HL-60 (cell line): Measurements from ENCODE around the gene EFNA4.

Experiments
- DNase-seq, 2 experiments: peaks; one replicate each; pipeline ENCODE4 v3.0.0-alpha.2; 2010 to 2020; ENCODE audit warnings: low read depth in 1 of 2, low spot score in 1 of 2
- H3K27ac ChIP-seq: fragments of 250-450 bp; sonication (Bioruptor Pico); replicated peaks from 2 replicates; pipeline ENCODE4 v1.5.1; 2020; ENCODE audit warnings: mild to moderate bottlenecking, moderate library complexity
- H3K27me3 ChIP-seq: fragments of 250-450 bp; sonication (Bioruptor Pico); 2 replicates; pipeline ENCODE4 v1.5.1; 2021; ENCODE audit warnings: mild to moderate bottlenecking, moderate library complexity; ENCODE audit not compliant: insufficient read depth, poor library complexity, severe bottlenecking
- H3K4me3 ChIP-seq: replicated peaks from 2 replicates; pipeline ENCODE4 v1.5.1; 2011; ENCODE audit warnings: mild to moderate bottlenecking, control low read depth, low read length; ENCODE audit not compliant: insufficient read depth
- GABPA ChIP-seq: IDR thresholded peaks from 2 replicates; pipeline ENCODE4 v1.6.1; 2012; ENCODE audit warnings: low read depth
- POLR2AphosphoS5 ChIP-seq: IDR thresholded peaks from 2 replicates; pipeline ENCODE4 v1.6.1; 2012; ENCODE audit warnings: low read depth
- SPI1 ChIP-seq: IDR thresholded peaks from 2 replicates; pipeline ENCODE4 v1.6.1; 2012; ENCODE audit warnings: low read depth, mild to moderate bottlenecking, borderline replicate concordance
- TF ChIP-seq, protein P1 (sequence below): IDR thresholded peaks from 2 replicates; pipeline ENCODE4 v1.6.1; 2012; ENCODE audit warnings: low read depth; ENCODE audit not compliant: insufficient replicate concordance
- TF ChIP-seq, protein P2 (sequence below): IDR thresholded peaks from one replicate; pipeline ENCODE4 v1.5.1; 2011; ENCODE audit warnings: low read length, control low read depth, inconsistent platforms; ENCODE audit not compliant: insufficient read depth

Gene EFNA4

DNA sequence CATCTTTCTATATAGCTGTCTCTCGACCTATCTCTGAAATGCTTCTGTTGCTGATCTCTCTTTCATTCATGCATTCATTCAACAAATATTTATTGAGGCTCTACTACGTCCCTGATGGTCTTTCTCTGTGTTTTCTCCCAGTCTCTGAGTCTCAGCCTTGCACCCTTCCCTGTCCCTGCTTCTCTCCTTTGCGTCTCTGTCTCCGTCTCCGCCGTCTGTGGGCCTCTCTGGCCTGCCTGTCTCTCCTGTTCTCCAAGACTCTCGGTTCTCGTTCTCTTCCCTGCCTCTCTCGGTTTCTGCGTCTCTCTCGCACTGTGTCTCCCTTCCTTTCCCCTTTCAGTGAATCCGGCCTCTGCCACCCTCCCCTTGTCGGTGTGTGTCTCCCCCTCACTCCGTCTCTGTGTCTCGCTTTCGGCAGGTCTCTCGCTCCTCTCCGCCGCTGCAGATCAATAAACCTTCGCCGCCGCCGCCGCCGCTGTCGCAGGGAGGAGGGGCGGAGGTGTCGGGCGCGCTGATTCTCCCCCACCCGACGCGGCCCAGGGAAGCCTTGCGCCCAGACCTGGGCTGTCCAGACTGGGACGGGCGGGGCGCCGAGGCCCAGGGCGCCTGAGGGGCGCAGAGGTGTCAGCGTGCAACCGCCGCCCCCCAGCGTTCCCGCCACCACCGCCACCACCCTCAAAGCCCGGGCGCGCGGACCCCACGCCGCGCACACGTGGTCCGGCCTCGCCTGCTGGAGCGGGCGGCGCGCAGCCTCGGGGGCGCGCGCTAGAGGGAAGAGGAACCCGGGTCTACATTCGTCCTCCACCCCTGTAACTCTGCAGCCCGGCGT is 18.1 kb downstream of the EFNA4 start:
- H3K27me3 ChIP-seq = peaks cover 47% of the 10 kb centered on the region
- DNase-seq = no peak
- TF ChIP-seq POLR2AphosphoS5 = no peak
- TF ChIP-seq, protein P1, sequence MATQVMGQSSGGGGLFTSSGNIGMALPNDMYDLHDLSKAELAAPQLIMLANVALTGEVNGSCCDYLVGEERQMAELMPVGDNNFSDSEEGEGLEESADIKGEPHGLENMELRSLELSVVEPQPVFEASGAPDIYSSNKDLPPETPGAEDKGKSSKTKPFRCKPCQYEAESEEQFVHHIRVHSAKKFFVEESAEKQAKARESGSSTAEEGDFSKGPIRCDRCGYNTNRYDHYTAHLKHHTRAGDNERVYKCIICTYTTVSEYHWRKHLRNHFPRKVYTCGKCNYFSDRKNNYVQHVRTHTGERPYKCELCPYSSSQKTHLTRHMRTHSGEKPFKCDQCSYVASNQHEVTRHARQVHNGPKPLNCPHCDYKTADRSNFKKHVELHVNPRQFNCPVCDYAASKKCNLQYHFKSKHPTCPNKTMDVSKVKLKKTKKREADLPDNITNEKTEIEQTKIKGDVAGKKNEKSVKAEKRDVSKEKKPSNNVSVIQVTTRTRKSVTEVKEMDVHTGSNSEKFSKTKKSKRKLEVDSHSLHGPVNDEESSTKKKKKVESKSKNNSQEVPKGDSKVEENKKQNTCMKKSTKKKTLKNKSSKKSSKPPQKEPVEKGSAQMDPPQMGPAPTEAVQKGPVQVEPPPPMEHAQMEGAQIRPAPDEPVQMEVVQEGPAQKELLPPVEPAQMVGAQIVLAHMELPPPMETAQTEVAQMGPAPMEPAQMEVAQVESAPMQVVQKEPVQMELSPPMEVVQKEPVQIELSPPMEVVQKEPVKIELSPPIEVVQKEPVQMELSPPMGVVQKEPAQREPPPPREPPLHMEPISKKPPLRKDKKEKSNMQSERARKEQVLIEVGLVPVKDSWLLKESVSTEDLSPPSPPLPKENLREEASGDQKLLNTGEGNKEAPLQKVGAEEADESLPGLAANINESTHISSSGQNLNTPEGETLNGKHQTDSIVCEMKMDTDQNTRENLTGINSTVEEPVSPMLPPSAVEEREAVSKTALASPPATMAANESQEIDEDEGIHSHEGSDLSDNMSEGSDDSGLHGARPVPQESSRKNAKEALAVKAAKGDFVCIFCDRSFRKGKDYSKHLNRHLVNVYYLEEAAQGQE = no peak
- no peak for TF ChIP-seq GABPA
- no peak for TF ChIP-seq SPI1
- TF ChIP-seq, protein P2, sequence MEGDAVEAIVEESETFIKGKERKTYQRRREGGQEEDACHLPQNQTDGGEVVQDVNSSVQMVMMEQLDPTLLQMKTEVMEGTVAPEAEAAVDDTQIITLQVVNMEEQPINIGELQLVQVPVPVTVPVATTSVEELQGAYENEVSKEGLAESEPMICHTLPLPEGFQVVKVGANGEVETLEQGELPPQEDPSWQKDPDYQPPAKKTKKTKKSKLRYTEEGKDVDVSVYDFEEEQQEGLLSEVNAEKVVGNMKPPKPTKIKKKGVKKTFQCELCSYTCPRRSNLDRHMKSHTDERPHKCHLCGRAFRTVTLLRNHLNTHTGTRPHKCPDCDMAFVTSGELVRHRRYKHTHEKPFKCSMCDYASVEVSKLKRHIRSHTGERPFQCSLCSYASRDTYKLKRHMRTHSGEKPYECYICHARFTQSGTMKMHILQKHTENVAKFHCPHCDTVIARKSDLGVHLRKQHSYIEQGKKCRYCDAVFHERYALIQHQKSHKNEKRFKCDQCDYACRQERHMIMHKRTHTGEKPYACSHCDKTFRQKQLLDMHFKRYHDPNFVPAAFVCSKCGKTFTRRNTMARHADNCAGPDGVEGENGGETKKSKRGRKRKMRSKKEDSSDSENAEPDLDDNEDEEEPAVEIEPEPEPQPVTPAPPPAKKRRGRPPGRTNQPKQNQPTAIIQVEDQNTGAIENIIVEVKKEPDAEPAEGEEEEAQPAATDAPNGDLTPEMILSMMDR = no peak
- no peak overlapping the region; the same call in 1 of the 2 replicates for H3K4me3 ChIP-seq
- no peak overlapping the region for H3K27ac ChIP-seq

DNA sequence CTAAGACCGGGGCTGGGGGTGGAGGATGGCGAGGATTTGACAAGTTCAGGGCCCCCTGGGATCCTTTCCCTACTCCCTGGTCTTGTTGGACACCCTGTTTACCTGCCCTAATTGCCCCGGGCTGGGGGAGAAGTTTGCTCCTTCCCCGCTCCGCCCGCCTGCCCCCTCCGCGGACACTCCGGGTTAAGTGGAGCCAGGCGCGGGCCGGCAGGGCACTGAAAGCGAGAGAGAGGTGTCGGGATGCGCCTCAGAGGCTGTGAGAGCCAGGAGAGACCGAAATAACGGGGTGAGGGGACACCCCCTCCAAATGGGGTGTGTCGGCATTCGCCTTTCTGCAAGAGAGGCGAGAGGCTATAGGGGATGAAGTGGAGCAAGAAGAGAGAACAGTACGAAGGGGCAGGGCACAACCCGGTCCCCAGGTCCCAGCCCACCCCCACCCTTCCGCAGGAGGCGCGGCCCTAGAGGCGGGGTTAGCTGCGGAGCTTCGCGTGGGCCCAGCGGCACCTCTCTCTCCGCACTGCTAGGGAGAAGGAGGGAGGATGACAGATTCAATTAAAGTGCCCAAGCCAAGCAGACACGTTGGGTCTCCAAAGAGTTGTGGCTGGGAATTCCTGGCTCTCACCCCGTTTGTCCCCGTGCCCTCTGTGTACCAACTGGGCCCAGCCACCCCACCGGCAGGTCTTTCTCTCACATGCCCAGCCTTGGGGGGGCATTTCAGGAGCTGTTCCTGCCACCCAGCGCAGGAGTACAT is 18.9 kb downstream of the EFNA4 start:
- H3K27me3 ChIP-seq = peaks cover 47% of the 10 kb centered on the region

DNA sequence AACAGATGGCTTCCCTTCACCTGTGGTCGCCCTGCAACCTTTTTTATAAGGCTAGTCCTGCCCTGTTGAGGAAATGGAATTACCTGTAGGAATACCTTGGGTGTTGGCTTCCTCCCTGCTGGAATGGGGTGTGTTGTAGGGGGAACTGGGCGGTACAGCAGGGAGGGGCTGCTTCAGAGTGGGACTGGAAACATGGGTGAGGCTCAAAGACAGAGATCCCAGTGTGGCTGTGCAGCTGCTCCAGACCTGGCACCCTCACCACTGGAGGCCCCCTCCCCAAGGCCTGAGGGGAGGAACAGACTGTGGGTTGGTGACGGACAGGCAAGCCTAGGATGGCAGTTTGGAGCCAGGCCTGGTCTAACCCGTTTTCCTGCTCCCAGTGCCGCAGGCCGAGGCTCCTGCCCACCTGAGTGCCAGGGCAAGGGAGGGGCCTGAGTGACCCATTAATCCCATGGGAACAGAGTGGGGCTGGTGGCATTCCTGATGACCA is 19.6 kb downstream of the EFNA4 start:
- Histone ChIP-seq H3K4me3 (no peak overlapping the region), H3K27me3 (peaks cover 47% of the 10 kb centered on the region), H3K27ac (no peak overlapping the region)
- no peak for DNase-seq
- TF ChIP-seq GABPA (no peak), POLR2AphosphoS5 (no peak), SPI1 (no peak)
- TF ChIP-seq, protein P1 = no peak
- TF ChIP-seq, protein P2 = no peak

More for the DNA sequence above, 18.9 kb downstream of the EFNA4 start:
- TF ChIP-seq SPI1 (no peak), POLR2AphosphoS5 (no peak), GABPA (no peak)
- TF ChIP-seq, protein P1 = no peak
- TF ChIP-seq, protein P2 = no peak
- no peak for DNase-seq
- H3K27ac ChIP-seq = no peak overlapping the region
- no peak overlapping the region; the same call in 1 of the 2 replicates for H3K4me3 ChIP-seq
